Stimulated activated CD4-positive, alpha-beta T cell treated with anti-CD3 and anti-CD28 coated beads, TNF-alpha, amount 100 ng/mL, for 1 hour (primary cell): ENCODE measurements around the gene ZNF396.

Experiments used
- DNase-seq, 3 donors: peaks; one replicate each; pipeline ENCODE4 v3.0.0-alpha.2; 2020; ENCODE audit warnings: low read depth in 3 of 3, low spot score in 1 of 3

The ZNF396 gene

DNA sequence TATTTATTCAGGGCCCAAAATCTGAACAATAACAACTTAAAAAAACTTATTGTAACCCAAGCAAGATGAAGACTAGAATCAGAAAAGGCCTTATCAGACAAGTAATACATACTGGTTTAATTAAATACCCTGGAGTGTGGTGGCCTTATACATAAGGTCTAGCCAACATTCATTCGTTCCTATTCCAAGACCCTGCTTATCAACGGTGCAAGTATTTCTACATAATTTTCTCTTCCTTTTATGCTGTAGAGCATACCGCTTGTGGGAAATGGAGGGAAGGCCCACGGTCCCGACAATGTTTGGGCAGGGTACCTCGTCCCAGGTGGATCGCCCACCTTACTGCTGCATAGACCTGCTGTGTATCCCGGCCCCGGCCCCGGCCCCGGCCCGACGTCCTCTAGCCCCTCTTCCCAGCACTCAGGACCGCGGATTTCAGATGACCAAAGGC, 33.6 kb downstream of the ZNF396 start:
- no peak for DNase-seq

DNA sequence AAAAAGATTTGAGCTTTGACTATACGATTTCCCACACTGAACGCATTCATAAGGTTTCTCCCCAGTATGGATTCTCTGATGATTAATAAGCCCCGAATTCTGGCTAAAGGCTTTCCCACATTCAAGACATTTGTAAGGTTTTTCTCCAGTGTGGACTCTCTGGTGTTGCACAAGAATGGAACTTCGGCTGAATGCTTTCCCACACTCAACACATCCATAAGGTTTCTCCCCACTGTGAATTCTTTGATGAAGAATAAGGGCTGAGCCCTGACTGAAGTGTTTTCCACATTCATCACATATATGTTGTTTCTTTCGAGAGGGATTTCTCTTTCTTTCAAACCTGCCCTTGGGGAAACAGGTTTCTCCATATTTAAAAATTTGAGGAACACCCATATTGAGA, 39.9 kb downstream of the ZNF396 start:
- no peak for DNase-seq

DNA sequence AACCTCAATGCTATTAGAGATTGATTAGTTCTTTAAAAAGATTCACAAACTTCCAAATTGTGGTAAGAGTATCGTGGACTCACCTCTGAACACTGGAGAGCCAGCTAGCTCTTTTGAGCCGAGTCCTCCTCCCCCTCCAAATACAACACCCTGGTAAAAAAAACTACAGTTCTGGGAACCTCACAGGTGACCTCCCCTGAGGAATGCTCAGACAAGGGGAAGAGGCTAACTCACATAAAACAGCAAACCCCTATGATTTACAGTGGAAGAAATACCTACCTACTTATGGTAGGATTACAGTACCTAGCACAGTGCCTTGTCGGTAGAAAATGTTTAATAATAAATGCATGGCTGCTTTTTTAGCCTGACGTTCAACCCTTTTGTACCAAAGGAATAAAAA, 41.3 kb downstream of the ZNF396 start:
- no peak for DNase-seq

DNA sequence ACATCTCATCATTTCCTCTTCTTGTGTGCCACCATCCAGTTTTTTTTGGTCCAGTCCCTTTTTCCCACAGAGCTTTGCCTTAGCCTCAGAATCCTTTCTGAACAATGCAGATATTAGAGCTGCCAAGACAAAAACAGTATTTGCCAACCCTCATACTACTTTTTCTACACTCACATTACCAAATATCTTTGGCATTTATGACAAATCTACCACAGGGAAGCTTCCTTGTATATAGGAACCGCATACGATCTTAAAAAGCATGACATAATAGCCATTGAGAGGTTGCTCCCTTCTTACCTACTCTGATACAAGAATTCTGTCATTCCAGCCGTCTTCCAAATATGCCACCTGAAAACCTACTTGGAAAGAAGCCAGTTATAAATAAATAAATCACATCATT, 42.3 kb downstream of the ZNF396 start:
- no peak for DNase-seq

DNA sequence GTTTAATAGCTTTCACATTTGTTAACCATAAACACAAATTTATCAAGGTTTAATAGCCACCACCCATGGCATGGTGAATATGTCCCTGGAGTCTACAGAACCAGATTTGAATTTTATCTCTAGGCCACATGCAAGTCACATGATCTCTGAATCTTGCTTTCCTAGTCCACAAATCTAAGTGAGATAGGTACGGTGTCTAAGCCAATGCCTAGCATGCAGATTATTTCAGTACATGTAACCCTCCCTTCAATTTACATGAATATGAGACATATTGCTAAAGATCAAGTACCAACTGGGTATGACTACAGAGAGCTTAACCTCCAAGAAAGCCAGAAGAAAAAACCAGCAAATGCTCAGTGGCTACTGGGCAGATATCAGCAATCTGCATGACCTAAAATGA, 42.9 kb downstream of the ZNF396 start:
- DNase-seq, result no peak

DNA sequence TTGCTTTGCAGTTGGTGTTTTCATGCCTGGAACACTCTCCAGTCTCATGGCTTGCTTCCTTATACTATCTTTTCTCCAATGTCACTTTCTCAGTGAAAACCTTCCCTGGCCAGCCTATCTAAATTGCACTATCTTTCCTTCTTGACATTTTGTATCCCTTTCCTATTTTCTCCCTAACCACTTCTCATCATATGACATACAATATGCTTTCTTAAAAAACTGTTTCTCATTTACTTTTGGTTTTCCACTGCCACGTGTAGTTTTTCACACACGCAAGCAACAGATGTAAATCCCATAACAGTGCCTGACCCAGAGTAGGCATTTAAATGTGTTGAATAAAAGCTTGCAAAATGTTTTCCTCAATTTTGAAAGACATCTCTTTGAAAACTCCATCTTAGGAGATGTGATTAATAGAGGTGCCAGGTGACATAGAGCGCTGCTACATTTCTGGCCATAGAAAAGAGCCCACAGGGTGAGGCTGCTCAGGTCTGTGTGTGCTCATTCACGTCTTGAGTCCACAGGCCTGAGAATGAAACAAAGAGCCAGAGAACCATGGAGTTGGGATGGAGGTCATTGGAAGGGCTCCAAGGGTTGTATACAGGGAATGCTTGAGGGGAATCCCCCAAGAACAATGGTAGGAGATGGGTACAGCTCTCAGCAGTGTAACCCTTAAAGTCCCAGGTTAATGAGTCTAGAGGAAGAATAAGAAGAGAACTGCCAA, 45.6 kb downstream of the ZNF396 start:
- no peak for DNase-seq

DNA sequence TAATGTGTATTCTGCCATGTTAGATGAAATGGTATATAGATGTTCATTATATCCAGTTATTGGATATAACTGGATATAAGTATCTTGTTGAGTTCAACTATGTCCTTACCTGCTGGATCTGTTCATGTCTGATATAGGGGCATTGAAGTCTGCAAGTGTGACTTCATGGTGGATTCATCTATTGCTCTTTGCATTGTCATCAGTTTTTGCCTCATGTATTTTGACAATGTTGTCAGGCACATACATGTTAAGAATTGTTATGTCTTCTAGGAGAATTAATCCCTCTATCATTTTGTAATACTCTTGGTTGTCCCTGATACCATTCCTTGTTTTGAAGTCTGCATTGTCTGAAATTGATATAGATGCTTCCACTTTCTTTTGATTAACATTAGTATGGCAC, 48.3 kb downstream of the ZNF396 start:
- no peak for DNase-seq

DNA sequence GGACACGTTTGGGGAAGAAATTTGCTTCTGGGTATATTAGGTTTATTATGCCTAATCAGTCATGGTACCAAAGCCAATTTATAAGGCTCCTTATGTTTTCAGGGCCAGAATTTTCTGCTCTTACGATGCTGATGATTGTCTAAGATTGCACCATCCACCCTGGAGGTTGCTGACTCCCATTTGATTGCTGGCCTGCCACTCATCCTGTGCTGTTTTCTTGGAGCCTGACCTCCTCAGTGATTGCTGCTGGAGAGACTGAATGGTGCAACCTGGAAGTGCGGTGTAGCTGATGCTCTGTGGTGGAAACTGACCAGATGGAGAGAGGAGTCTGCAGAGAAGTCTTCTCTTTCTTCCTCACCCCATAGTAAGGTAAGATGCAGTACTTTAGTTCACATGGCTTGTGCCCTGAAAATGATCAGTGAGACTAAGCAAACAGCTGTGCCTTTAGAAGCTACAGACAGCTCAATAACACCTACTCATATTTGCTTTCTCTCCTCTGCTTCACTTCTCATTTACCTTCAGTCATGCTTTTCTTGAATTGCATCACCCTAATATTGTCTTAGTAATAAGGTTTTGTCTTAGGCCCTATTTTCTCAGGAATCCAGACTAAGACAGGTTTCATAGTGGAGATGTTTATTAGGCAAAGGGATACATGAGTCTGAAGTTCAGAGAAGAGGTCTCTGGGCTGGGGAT, 50.3 kb downstream of the ZNF396 start:
- no peak for DNase-seq

DNA sequence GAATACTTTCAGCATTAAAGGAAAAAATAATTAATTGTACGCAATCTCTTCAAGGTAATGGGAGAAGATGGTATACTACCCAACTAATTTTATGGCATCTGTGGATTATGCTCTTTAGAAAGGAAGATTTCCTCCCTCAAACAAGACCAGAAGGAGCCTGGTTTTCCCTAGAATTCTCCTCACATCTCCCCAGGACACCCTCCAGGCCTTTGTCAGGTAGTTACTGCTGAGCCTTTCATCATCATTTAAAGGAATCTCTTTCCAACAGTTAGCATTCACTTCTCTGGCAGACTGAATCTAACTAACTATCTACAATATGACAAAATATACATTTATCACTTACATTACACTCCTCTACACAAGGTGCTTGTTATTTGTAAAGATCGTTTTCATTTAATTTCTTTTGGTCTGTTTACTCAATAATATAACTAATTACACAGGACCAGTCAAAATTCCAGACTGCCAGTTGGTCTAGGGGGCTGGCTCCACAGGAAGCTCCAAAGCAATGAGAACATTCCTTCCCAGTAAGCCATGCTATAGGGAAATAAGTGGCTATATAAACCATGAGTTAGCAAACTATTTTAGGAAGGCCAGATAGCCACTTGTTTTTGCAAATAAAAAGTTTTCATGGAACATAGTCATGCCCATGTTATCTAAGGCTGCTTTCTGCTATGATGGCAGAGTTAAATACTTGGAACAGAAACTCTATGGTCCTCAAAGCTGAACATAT, 52.0 kb downstream of the ZNF396 start:
- no peak for DNase-seq

DNA sequence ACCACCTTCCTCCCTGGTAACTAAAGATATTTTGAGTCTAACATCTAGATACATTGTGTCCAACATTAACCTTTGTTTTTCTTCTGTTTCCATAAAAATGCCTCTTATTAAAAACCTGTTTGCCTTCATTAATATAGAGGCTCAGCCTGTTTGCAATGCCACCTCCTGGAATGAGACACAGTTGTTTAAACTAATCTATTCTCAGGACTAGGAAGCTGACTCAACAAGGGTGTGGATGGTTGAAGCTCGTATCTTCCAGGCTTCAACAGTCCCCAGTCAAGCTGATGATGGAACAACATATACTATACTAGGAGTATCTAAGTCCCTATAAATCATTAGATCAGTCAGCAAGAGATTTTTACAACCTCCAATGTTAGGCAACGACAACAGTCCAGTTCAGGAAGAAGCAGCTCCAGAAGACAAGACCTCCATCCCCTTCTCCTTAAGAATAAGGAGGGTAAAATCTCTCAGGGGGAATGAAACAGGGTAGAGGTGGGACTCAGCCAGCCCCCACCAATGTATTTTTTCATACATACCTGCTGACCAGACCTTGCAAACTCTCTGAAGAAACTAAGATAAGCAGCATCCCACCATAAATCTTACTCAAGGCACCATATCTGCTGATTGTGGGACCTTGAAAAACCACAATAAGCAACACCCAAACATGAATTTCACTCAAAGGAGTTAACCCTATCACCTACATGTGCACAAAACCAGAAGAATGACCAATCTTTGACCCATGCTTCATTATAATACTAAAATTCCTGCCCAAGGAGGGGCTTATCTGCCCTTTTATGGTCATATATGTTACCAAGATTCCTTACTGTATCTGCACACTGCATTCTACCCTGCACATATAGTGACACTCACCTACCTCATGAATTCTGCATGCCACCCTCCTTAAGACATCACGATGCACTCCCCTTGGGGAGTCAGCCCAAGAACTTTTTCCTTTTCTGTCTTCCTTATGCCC, 54.4 kb downstream of the ZNF396 start:
- DNase-seq, result no peak
